ENCODE data around the gene DIDO1. TPM values are rescaled to one million over a fixed set of nuclear protein-coding genes. Genes with fewer than 3 reads are reported as not detected.
A peak's percentile ranks its signal among the peaks of the same experiment; 100 is the strongest.

The DIDO1 gene
- total and polyA plus RNA-seq, 9 of the 15 experiments (the other 6 are each of a cell fraction or from before 2014, with no cell fraction given) = 4.4 to 46.8 (median 31.2) TPM

GRCh38 chr20:62900052-62900691, 26.1 kb downstream of the DIDO1 start (continued):
- no peak; the same call in 1 of the 2 replicates for TF ChIP-seq ZC3H4 (CRISPR knock-in tag; IDR thresholded peaks at IDR 0.05; ENCODE audit: borderline replicate concordance)
- no peak for TF ChIP-seq PKNOX1 (IDR thresholded peaks at IDR 0.05)
- TF ChIP-seq VEZF1 (CRISPR knock-in tag; IDR thresholded peaks at IDR 0.05) = peak; percentile 38; the same call in 1 of the 2 replicates
- TF ChIP-seq PBX2 (CRISPR knock-in tag; IDR thresholded peaks at IDR 0.05; ENCODE audit: low read depth) = no peak
- no peak for TF ChIP-seq PBX2 (tag; conservative IDR thresholded peaks at IDR 0.05; ENCODE audit: low read depth)
- no peak for TF ChIP-seq ZNF232 (CRISPR knock-in tag; IDR thresholded peaks at IDR 0.05)
- no peak for TF ChIP-seq ASH1L (IDR thresholded peaks at IDR 0.05; ENCODE audit: borderline replicate concordance, low read depth, partially characterized antibody)
- no peak for TF ChIP-seq HDAC8 (tag; IDR thresholded peaks at IDR 0.05)
- TF ChIP-seq PTRF (tag; IDR thresholded peaks at IDR 0.05) = no peak
- TF ChIP-seq ZZZ3 (IDR thresholded peaks at IDR 0.05) = no peak
- no peak for TF ChIP-seq ZNF778 (CRISPR knock-in tag; IDR thresholded peaks at IDR 0.05)
- no peak for TF ChIP-seq CREB3 (tag; conservative IDR thresholded peaks at IDR 0.05; ENCODE audit: low read depth)
- peak in 1 of 2 experiments; percentile 52 for TF ChIP-seq E2F6 (IDR thresholded peaks at IDR 0.05; ENCODE audit: borderline replicate concordance in 1 of 2, extremely low read depth in 1 of 2, insufficient read depth in 1 of 2, insufficient read length in 1 of 2, low read depth in 1 of 2, low read length in 1 of 2, poor library complexity in 1 of 2, severe bottlenecking in 1 of 2)
- no peak for TF ChIP-seq CHD1 (IDR thresholded peaks at IDR 0.05; ENCODE audit: low read length)
- TF ChIP-seq DLX4 (CRISPR knock-in tag; IDR thresholded peaks at IDR 0.05) = no peak
- TF ChIP-seq CBFA2T2 (conservative IDR thresholded peaks at IDR 0.05) = no peak
- TF ChIP-seq RBM17 (IDR thresholded peaks at IDR 0.05; ENCODE audit: borderline replicate concordance, low read depth, low read length) = no peak
- TF ChIP-seq HMBOX1 (IDR thresholded peaks at IDR 0.05) = no peak

All from K562 (cell line).